Fibroblast of lung (primary cell): ENCODE data around the gene RAP1A. TPM values are rescaled to one million over a fixed set of nuclear protein-coding genes. Genes with fewer than 3 reads are reported as not detected.

Experiments used
- DNase-seq, 2 donors: peaks; one replicate each; pipeline versions ENCODE4 v3.0.0 to v3.0.0-alpha.2; 2010; ENCODE audit warnings: low read depth in 2 of 2
- H2AFZ ChIP-seq: 2 replicates; pipeline ENCODE4 v1.5.1; 2012; ENCODE audit warnings: low read length, control low read depth, inconsistent platforms
- H3K27ac ChIP-seq: 2 replicates; pipeline ENCODE4 v1.5.1; 2011; ENCODE audit warnings: low read length, control low read depth; ENCODE audit not compliant: insufficient read depth
- H3K27me3 ChIP-seq: 2 replicates; pipeline ENCODE4 v1.5.1; 2011; ENCODE audit warnings: mild to moderate bottlenecking, low read length; ENCODE audit not compliant: control insufficient read depth, insufficient read depth
- H3K36me3 ChIP-seq: 2 replicates; pipeline ENCODE4 v1.5.1; 2011; ENCODE audit warnings: low read length; ENCODE audit not compliant: control insufficient read depth, insufficient read depth
- H3K4me1 ChIP-seq: 2 replicates; pipeline ENCODE4 v1.5.1; 2011; ENCODE audit warnings: low read length; ENCODE audit not compliant: control insufficient read depth, insufficient read depth; ENCODE audit errors: extremely low read depth
- H3K4me2 ChIP-seq: 2 replicates; pipeline ENCODE4 v1.5.1; 2011; ENCODE audit warnings: low read length, control low read depth; ENCODE audit not compliant: insufficient read depth; ENCODE audit errors: extremely low read depth
- H3K4me3 ChIP-seq, 4 experiments: fragments of 200-600 bp in 1 of 4; sonication (generic) in 1 of 4; replicated peaks in 1 of 4; 2 replicates each; pipeline ENCODE4 v1.5.1; 2011 to 2016; ENCODE audit warnings: low read length in 4 of 4, low read depth in 3 of 4, mild to moderate bottlenecking in 3 of 4, control low read depth in 2 of 4, inconsistent platforms in 1 of 4, mixed read lengths in 1 of 4; ENCODE audit not compliant: insufficient read depth in 1 of 4; ENCODE audit errors: control extremely low read depth in 1 of 4
- H3K79me2 ChIP-seq: 2 replicates; pipeline ENCODE4 v1.5.1; 2012; ENCODE audit warnings: mild to moderate bottlenecking, low read length, inconsistent platforms; ENCODE audit not compliant: control insufficient read depth, insufficient read depth
- H3K9ac ChIP-seq: 2 replicates; pipeline ENCODE4 v1.5.1; 2011; ENCODE audit warnings: mild to moderate bottlenecking, low read length, control low read depth; ENCODE audit not compliant: insufficient read depth
- H3K9me3 ChIP-seq: 2 replicates; pipeline ENCODE4 v1.5.1; 2012; ENCODE audit warnings: low read depth, low read length; ENCODE audit not compliant: control insufficient read depth, insufficient read depth
- H4K20me1 ChIP-seq: 2 replicates; pipeline ENCODE4 v1.5.1; 2011; ENCODE audit warnings: low read length; ENCODE audit not compliant: control insufficient read depth, insufficient read depth; ENCODE audit errors: extremely low read depth
- CTCF ChIP-seq, 2 donors: IDR thresholded peaks in 1 of 2; conservative IDR thresholded peaks in 1 of 2; 1 replicate in 1 of 2; 2 replicates in 1 of 2; pipeline ENCODE4 v1.5.1; 2011 to 2012; ENCODE audit warnings: low read length in 2 of 2, control low read depth in 1 of 2, inconsistent platforms in 1 of 2, low read depth in 1 of 2, mild to moderate bottlenecking in 1 of 2
- EZH2 ChIP-seq: IDR thresholded peaks from 2 replicates; pipeline ENCODE4 v1.5.1; 2012; ENCODE audit warnings: low read length, control low read depth, mild to moderate bottlenecking; ENCODE audit errors: missing control alignments
- polyA plus RNA-seq, 2 donors: library from polyadenylated mRNA; depleted of rRNA in 1 of 2; stranded (reverse) in 1 of 2; unstranded in 1 of 2; fragments of >200 nt; gene quantifications; 2 replicates each; pipeline ENCODE4 v1.2.1, GENCODE V29; 2011 to 2012; ENCODE audit warnings: missing spikeins in 1 of 2
- total RNA-seq: library from RNA; depleted of rRNA; stranded (reverse); fragments of >200 nt; gene quantifications from 2 replicates; pipeline ENCODE4 v1.2.1, GENCODE V29; 2014

The RAP1A gene
- total and polyA plus RNA-seq, 2 donors (not counting 1 experiment from before 2014, with no cell fraction given), result 13.5 to 99.5 TPM

DNA sequence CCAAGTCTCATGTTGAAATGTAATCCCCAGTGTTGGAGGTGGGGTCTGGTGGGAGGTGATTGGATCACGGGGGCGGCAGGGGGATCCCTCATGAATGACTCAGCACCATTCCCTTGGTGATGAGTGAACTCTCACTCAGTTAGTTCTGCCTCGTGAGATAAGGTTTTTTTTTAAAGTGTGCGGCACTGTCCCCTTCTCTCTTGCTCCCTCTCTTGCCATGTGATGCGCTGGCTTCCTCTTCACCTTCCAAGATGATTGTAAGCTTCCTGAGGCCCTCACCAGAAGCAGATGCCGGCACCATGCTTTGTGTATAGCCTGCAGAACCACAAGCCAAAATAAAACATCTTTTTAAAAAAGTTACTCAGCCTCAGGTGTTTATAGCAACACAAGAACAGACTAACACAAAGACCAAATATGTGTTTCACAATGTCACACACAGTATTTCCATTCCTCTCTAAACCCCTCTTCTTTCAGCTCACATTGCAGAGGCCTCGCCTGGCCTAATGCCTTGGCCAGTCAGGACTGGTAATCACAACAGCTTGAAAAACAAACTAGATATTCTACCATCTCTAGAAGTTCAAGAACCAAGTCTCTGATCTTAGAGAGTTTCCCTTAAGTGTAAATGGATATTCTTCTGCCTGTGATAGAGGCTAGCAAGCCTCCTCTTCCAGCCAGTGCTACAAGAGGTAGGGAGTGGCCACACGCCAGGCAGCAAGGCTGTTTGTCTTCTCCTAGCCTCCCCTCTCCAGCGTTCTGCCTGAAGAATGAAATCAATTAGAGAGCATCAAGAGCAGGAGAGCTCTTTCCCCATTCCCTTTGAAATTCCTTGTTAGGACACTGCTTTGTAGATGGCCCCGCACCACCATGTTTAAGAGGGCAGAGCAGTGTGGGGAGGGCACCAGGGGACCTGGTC, 19.6 kb upstream of the RAP1A start:
- H2AFZ ChIP-seq, result no peak overlapping the region

GRCh38 chr1:111600886-111601386, 18.7 kb upstream of the RAP1A start:
- Histone ChIP-seq H3K36me3 (no peaks in the 10 kb centered on the region), H3K4me3 (no peak overlapping the region), H3K4me2 (no peak overlapping the region), H4K20me1 (no peaks in the 10 kb centered on the region), H3K9ac (no peak overlapping the region), H3K27ac (no peak overlapping the region), H3K79me2 (no peaks in the 10 kb centered on the region), H3K4me1 (peaks cover 2% of the 10 kb centered on the region), H3K27me3 (no peaks in the 10 kb centered on the region), H2AFZ (no peak overlapping the region), H3K9me3 (no peaks in the 10 kb centered on the region)
- no peak for DNase-seq
- TF ChIP-seq CTCF (conservative IDR thresholded peaks at IDR 0.05 in 1 of 2, IDR thresholded peaks at IDR 0.05 in 1 of 2; ENCODE audit: low read depth in 1 of 2, low read length in 2 of 2) (no peak), EZH2 (no peak)

More for the DNA sequence above, 19.6 kb upstream of the RAP1A start:
- TF ChIP-seq EZH2, result no peak
- no peak for TF ChIP-seq CTCF (conservative IDR thresholded peaks at IDR 0.05 in 1 of 2, IDR thresholded peaks at IDR 0.05 in 1 of 2; ENCODE audit: low read depth in 1 of 2, low read length in 2 of 2)
- H3K27ac ChIP-seq, result no peak overlapping the region
- no peak overlapping the region for H3K4me3 ChIP-seq
- no peaks in the 10 kb centered on the region for H3K79me2 ChIP-seq
- H4K20me1 ChIP-seq, result no peaks in the 10 kb centered on the region
- no peak for DNase-seq
- H3K36me3 ChIP-seq, result no peaks in the 10 kb centered on the region
- H3K27me3 ChIP-seq, result no peaks in the 10 kb centered on the region
- no peaks in the 10 kb centered on the region for H3K9me3 ChIP-seq
- no peak overlapping the region for H3K9ac ChIP-seq
- no peak overlapping the region for H3K4me2 ChIP-seq
- H3K4me1 ChIP-seq, result no peaks in the 10 kb centered on the region

- no peaks in the 10 kb centered on the region for H3K9me3 ChIP-seq
- H3K4me3 ChIP-seq, result no peak overlapping the region
- no peaks in the 10 kb centered on the region for H3K36me3 ChIP-seq
- DNase-seq, result no peak
- no peaks in the 10 kb centered on the region for H4K20me1 ChIP-seq
- no peak overlapping the region for H3K9ac ChIP-seq
- no peak overlapping the region for H3K4me2 ChIP-seq
- TF ChIP-seq CTCF (conservative IDR thresholded peaks at IDR 0.05 in 1 of 2, IDR thresholded peaks at IDR 0.05 in 1 of 2; ENCODE audit: low read depth in 1 of 2, low read length in 2 of 2) (no peak), EZH2 (no peak)
- H3K27me3 ChIP-seq, result no peaks in the 10 kb centered on the region
- no peak overlapping the region for H2AFZ ChIP-seq
- H3K79me2 ChIP-seq, result no peaks in the 10 kb centered on the region
- no peak overlapping the region for H3K27ac ChIP-seq
- peaks cover 3% of the 10 kb centered on the region for H3K4me1 ChIP-seq
Measured at GRCh38 chr1:111602302-111602701, 17.3 kb upstream of the RAP1A start.
